Measurements from ENCODE around the gene GNG3.

Gene GNG3

DNA sequence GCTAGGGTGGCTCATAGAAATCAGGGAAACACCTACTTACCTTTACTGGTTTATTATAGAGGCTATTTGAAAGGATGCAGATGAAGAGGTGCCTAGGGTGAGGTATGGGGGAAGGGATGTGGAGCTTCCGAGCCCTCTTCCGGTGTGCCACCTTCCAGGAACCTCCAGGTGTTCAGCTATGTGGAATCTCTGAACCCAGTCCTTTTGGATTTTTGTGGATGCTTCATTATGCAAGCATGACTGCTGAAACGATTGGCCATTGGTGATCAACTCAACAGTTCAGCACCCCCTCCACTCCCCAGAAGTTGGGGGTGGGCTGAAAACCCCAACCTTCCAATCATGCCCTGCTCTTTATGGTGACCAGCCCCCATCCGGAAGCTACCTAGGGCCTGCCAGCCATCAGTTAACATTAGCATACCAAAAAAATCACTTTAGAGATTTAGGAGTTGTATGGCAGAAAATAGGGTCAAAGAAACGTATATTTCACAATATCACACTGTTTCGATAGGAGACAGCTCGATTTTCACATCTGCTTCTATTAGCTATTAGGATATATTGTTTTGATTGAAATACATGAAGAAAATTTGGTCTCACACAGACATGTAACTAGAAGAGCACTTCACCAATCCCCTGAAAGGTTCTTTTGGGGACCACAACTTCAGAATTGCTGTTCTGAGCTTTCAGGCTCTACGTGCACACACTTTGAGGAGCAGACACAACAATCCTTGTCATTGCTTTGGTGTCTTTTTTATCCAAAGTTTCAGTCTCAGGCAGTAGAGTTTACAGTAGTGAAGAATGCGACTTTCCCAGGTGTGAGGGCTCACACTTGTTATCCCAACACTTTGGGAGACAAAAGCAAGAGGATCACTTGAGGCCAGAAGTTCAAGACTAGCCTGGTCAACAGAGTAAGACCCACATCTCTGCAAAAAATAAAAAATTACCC lies 50.6 kb downstream of the GNG3 start:
- DNase-seq (ENCODE audit: low spot score): no peak

All from ecto neural progenitor cell (in vitro differentiated cells).